GM12874 (cell line): ENCODE results near the gene RSPH1.

Experiments used
- CTCF ChIP-seq: IDR thresholded peaks from 2 replicates; pipeline ENCODE4 v1.5.1; 2011; ENCODE audit warnings: low read depth, mild to moderate bottlenecking, control low read depth, low read length, moderate library complexity; ENCODE audit not compliant: insufficient read depth

RSPH1 gene

GRCh38 chr21:42443181-42443785 is 52.7 kb downstream of the RSPH1 start:
- TF ChIP-seq CTCF: no peak

- no peak for TF ChIP-seq CTCF
These were observed 54.1 kb downstream of the RSPH1 start for GRCh38 chr21:42441963-42442362.

GRCh38 chr21:42440187-42440792 is 55.7 kb downstream of the RSPH1 start:
- no peak for TF ChIP-seq CTCF

- TF ChIP-seq CTCF: no peak
These were observed 56.5 kb downstream of the RSPH1 start for GRCh38 chr21:42439284-42440186.

- TF ChIP-seq CTCF: no peak
These were observed 57.5 kb downstream of the RSPH1 start for GRCh38 chr21:42438316-42439205.

- no peak for TF ChIP-seq CTCF
These were observed 58.2 kb downstream of the RSPH1 start for GRCh38 chr21:42437786-42438185.
